Progenitor cell of endocrine pancreas (in vitro differentiated cells): ENCODE results near the gene EIF1AD. TPM values are rescaled to one million over a fixed set of nuclear protein-coding genes. Genes with fewer than 3 reads are reported as not detected.

ENCODE experiments used
- DNase-seq: peaks from one replicate; pipeline ENCODE4 v3.0.0; 2021; ENCODE audit warnings: low spot score; ENCODE audit not compliant: unreplicated experiment
- H3K27ac Mint-ChIP-seq: 2 replicates; pipeline ENCODE4 v1.8.0; 2021; ENCODE audit warnings: mild to moderate bottlenecking, moderate library complexity, mixed read lengths
- H3K27me3 Mint-ChIP-seq: 2 replicates; pipeline ENCODE4 v1.8.0; 2021; ENCODE audit warnings: mixed read lengths
- H3K36me3 Mint-ChIP-seq: 2 replicates; pipeline ENCODE4 v1.8.0; 2022; ENCODE audit warnings: mixed read lengths; ENCODE audit not compliant: insufficient read depth
- H3K4me1 Mint-ChIP-seq: 2 replicates; pipeline ENCODE4 v1.8.0; 2021; ENCODE audit warnings: low read depth, mixed read lengths
- H3K4me3 Mint-ChIP-seq: 2 replicates; pipeline ENCODE4 v1.8.0; 2021; ENCODE audit warnings: low read depth, mild to moderate bottlenecking, moderate library complexity, mixed read lengths
- H3K9me3 Mint-ChIP-seq: 2 replicates; pipeline ENCODE4 v1.8.0; 2021; ENCODE audit warnings: low read depth, mixed read lengths
- CTCF ChIP-seq: fragments of 200-600 bp; sonication (generic); IDR thresholded peaks from one replicate; pipeline ENCODE4 v1.5.0; 2021; ENCODE audit warnings: antibody characterized with exemption, mild to moderate bottlenecking; ENCODE audit not compliant: unreplicated experiment
- total RNA-seq: library from RNA; stranded (reverse); gene quantifications from 2 replicates; pipeline ENCODE4 v1.2.1, GENCODE V29; 2021

Gene EIF1AD
- total RNA-seq, 1 donor from 2014 or later, result 40.1 TPM

GRCh38 chr11:66015454-66015881 lies 13.5 kb upstream of the EIF1AD start:
- Mint-ChIP-seq H3K9me3 (no peaks in the 10 kb centered on the region), H3K4me1 (no peaks in the 10 kb centered on the region), H3K27ac (no peak overlapping the region), H3K36me3 (no peaks in the 10 kb centered on the region), H3K4me3 (no peak overlapping the region), H3K27me3 (peaks cover 12% of the 10 kb centered on the region)
- TF ChIP-seq CTCF, result no peak
- DNase-seq, result no peak

- no peak for DNase-seq
Observed at GRCh38 chr11:66014804-66015453, 13.0 kb upstream of the EIF1AD start.

GRCh38 chr11:66013762-66014100 lies 11.8 kb upstream of the EIF1AD start:
- Mint-ChIP-seq H3K9me3 (no peaks in the 10 kb centered on the region), H3K4me1 (no peaks in the 10 kb centered on the region), H3K27me3 (peaks cover 15% of the 10 kb centered on the region), H3K36me3 (no peaks in the 10 kb centered on the region), H3K4me3 (no peak overlapping the region), H3K27ac (no peak overlapping the region)
- no peak for TF ChIP-seq CTCF
- DNase-seq, result no peak

More at GRCh38 chr11:66014804-66015453, 13.0 kb upstream of the EIF1AD start:
- no peaks in the 10 kb centered on the region for H3K4me1 Mint-ChIP-seq
- H3K9me3 Mint-ChIP-seq, result no peaks in the 10 kb centered on the region
- H3K36me3 Mint-ChIP-seq, result no peaks in the 10 kb centered on the region
- peaks cover 15% of the 10 kb centered on the region for H3K27me3 Mint-ChIP-seq
- H3K4me3 Mint-ChIP-seq, result no peak overlapping the region
- TF ChIP-seq CTCF, result no peak
- no peak overlapping the region for H3K27ac Mint-ChIP-seq

- peaks cover 18% of the 10 kb centered on the region for H3K27me3 Mint-ChIP-seq
- no peaks in the 10 kb centered on the region for H3K4me1 Mint-ChIP-seq
- TF ChIP-seq CTCF, result no peak
- H3K9me3 Mint-ChIP-seq, result no peaks in the 10 kb centered on the region
- no peak overlapping the region for H3K4me3 Mint-ChIP-seq
- no peaks in the 10 kb centered on the region for H3K36me3 Mint-ChIP-seq
- no peak for DNase-seq
- H3K27ac Mint-ChIP-seq, result no peak overlapping the region
Observed at GRCh38 chr11:66012946-66013761, 11.2 kb upstream of the EIF1AD start.

- TF ChIP-seq CTCF, result no peak
- no peaks in the 10 kb centered on the region for H3K9me3 Mint-ChIP-seq
- no peaks in the 10 kb centered on the region for H3K4me1 Mint-ChIP-seq
- H3K27ac Mint-ChIP-seq, result no peak overlapping the region
- no peak for DNase-seq
- peaks cover 21% of the 10 kb centered on the region for H3K27me3 Mint-ChIP-seq
- no peaks in the 10 kb centered on the region for H3K36me3 Mint-ChIP-seq
- no peak overlapping the region for H3K4me3 Mint-ChIP-seq
Observed at GRCh38 chr11:66012371-66012945, 10.5 kb upstream of the EIF1AD start.
